ENCODE measurements around the gene LRRC1. TPM values are rescaled to one million over a fixed set of nuclear protein-coding genes. Genes with fewer than 3 reads are reported as not detected.

The LRRC1 gene
- total and polyA plus RNA-seq, 7 experiments from 2014 or later, result 1.2 to 3.6 (median 2.0) TPM

GRCh38 chr6:53919881-53920360 lies 125.1 kb downstream of the LRRC1 start:
- H3K4me1 ChIP-seq (ENCODE audit: control insufficient read depth in 2 of 2, insufficient read depth in 2 of 2, low read length in 2 of 2), result no peaks in the 10 kb centered on the region
- Mint-ChIP-seq H3K9me3 (peaks cover 0 to 1% (median 0%) of the 10 kb centered on the region in 11 donors), H3K27me3 (no peaks in the 10 kb centered on the region), H3K36me3 (peaks cover 0 to 17% (median 4%) of the 10 kb centered on the region in 5 donors), H3K4me1 (no peaks in the 10 kb centered on the region), H3K27ac (peak overlapping the region in 1 of 9 donors; percentile 68), H3K4me3 (no peak overlapping the region)
- no peaks in the 10 kb centered on the region for H3K36me3 ChIP-seq (ENCODE audit: control insufficient read depth in 2 of 3, insufficient read depth in 3 of 3, low read length in 3 of 3)
- no peak for DNase-seq
- ChIA-PET POLR2A (no interaction called here), CTCF (no interaction called here)
- no peak for ATAC-seq
- no peak overlapping the region for H3K4me3 ChIP-seq (ENCODE audit: low read length)
- H3K27me3 ChIP-seq (ENCODE audit: control insufficient read depth in 2 of 2, insufficient read depth in 2 of 2, low read length in 2 of 2), result no peaks in the 10 kb centered on the region
- no peak overlapping the region for H3K27ac ChIP-seq (ENCODE audit: low read depth, low read length)
- intact Hi-C loops (cut with micrococcal nuclease), result no loop called here
- H3K9me3 ChIP-seq (ENCODE audit: control insufficient read depth in 2 of 3, low read length in 3 of 3), result no peaks in the 10 kb centered on the region

DNA sequence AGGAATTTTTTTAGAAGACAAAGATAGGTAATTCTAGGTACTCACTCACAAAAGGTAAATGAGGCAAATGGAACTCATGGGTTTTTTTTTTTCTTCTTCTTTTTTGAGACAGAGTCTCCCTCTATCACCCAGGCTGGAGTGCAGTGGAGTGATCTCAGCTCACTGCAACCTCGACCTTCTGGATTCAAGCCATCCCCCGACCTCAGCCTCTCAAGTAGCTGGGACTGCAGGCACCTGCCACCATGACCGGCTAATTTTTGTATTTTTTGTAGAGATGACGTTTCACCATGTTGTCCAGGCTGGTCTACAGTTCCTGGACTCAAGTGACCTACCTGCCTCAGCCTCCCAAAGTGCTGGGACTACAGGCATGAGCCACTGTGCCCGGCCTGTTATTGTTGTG lies 126.1 kb downstream of the LRRC1 start:
- no peak for ATAC-seq
- ChIA-PET POLR2A (no interaction called here), CTCF (no interaction called here)
- Mint-ChIP-seq H3K27ac (no peak overlapping the region), H3K4me3 (no peak overlapping the region), H3K36me3 (peaks cover 0 to 17% (median 4%) of the 10 kb centered on the region in 5 donors), H3K9me3 (peaks cover 0 to 1% (median 0%) of the 10 kb centered on the region in 11 donors), H3K27me3 (no peaks in the 10 kb centered on the region), H3K4me1 (no peaks in the 10 kb centered on the region)
- no peaks in the 10 kb centered on the region for H3K36me3 ChIP-seq (ENCODE audit: control insufficient read depth in 2 of 3, insufficient read depth in 3 of 3, low read length in 3 of 3)
- H3K27me3 ChIP-seq (ENCODE audit: control insufficient read depth in 2 of 2, insufficient read depth in 2 of 2, low read length in 2 of 2), result no peaks in the 10 kb centered on the region
- H3K4me3 ChIP-seq (ENCODE audit: low read length), result no peak overlapping the region
- H3K27ac ChIP-seq (ENCODE audit: low read depth, low read length), result no peak overlapping the region
- intact Hi-C loops (cut with micrococcal nuclease), result no loop called here
- no peak for DNase-seq
- H3K9me3 ChIP-seq (ENCODE audit: control insufficient read depth in 2 of 3, low read length in 3 of 3), result no peaks in the 10 kb centered on the region
- no peaks in the 10 kb centered on the region for H3K4me1 ChIP-seq (ENCODE audit: control insufficient read depth in 2 of 2, insufficient read depth in 2 of 2, low read length in 2 of 2)

GRCh38 chr6:53921639-53922038 lies 126.8 kb downstream of the LRRC1 start:
- Mint-ChIP-seq H3K27ac (no peak overlapping the region), H3K36me3 (peaks cover 0 to 17% (median 4%) of the 10 kb centered on the region in 5 donors), H3K27me3 (no peaks in the 10 kb centered on the region), H3K9me3 (peaks cover 0 to 1% (median 0%) of the 10 kb centered on the region in 11 donors), H3K4me3 (no peak overlapping the region), H3K4me1 (no peaks in the 10 kb centered on the region)
- H3K9me3 ChIP-seq (ENCODE audit: control insufficient read depth in 2 of 3, low read length in 3 of 3), result no peaks in the 10 kb centered on the region
- POLR2A ChIA-PET, result no interaction called here
- no peaks in the 10 kb centered on the region for H3K36me3 ChIP-seq (ENCODE audit: control insufficient read depth in 2 of 3, insufficient read depth in 3 of 3, low read length in 3 of 3)
- no peak overlapping the region for H3K27ac ChIP-seq (ENCODE audit: low read depth, low read length)
- no peak for ATAC-seq
- no peaks in the 10 kb centered on the region for H3K4me1 ChIP-seq (ENCODE audit: control insufficient read depth in 2 of 2, insufficient read depth in 2 of 2, low read length in 2 of 2)
- intact Hi-C loops (cut with micrococcal nuclease), result no loop called here
- H3K27me3 ChIP-seq (ENCODE audit: control insufficient read depth in 2 of 2, insufficient read depth in 2 of 2, low read length in 2 of 2), result no peaks in the 10 kb centered on the region
- H3K4me3 ChIP-seq (ENCODE audit: low read length), result no peak overlapping the region
- CTCF ChIA-PET, result interaction anchor here (1.1 kb wide), 1 partner anchor 1872 kb away, joined by 4 read pairs; no protein-coding TSS in a partner anchor
- no peak for DNase-seq

GRCh38 chr6:53922539-53922981 lies 127.8 kb downstream of the LRRC1 start:
- Mint-ChIP-seq H3K4me3 (no peak overlapping the region), H3K27ac (no peak overlapping the region), H3K36me3 (peaks cover 0 to 17% (median 4%) of the 10 kb centered on the region in 5 donors), H3K9me3 (peaks cover 0 to 1% (median 0%) of the 10 kb centered on the region in 11 donors), H3K27me3 (no peaks in the 10 kb centered on the region), H3K4me1 (no peaks in the 10 kb centered on the region)
- Histone ChIP-seq H3K9me3 (ENCODE audit: control insufficient read depth in 2 of 3, low read length in 3 of 3) (no peaks in the 10 kb centered on the region), H3K27ac (ENCODE audit: low read depth, low read length) (no peak overlapping the region), H3K4me3 (ENCODE audit: low read length) (no peak overlapping the region), H3K4me1 (ENCODE audit: control insufficient read depth in 2 of 2, insufficient read depth in 2 of 2, low read length in 2 of 2) (no peaks in the 10 kb centered on the region), H3K36me3 (ENCODE audit: control insufficient read depth in 2 of 3, insufficient read depth in 3 of 3, low read length in 3 of 3) (no peaks in the 10 kb centered on the region), H3K27me3 (ENCODE audit: control insufficient read depth in 2 of 2, insufficient read depth in 2 of 2, low read length in 2 of 2) (no peaks in the 10 kb centered on the region)
- ChIA-PET CTCF (interaction anchor here (1.1 kb wide), 1 partner anchor 1873 kb away, joined by 4 read pairs; no protein-coding TSS in a partner anchor), POLR2A (no interaction called here)
- intact Hi-C loops (cut with micrococcal nuclease), result no loop called here
- no peak for ATAC-seq
- DNase-seq, result no peak

GRCh38 chr6:53924277-53924676 lies 129.5 kb downstream of the LRRC1 start:
- Histone ChIP-seq H3K4me1 (ENCODE audit: control insufficient read depth in 2 of 2, insufficient read depth in 2 of 2, low read length in 2 of 2) (no peaks in the 10 kb centered on the region), H3K27me3 (ENCODE audit: control insufficient read depth in 2 of 2, insufficient read depth in 2 of 2, low read length in 2 of 2) (no peaks in the 10 kb centered on the region), H3K36me3 (ENCODE audit: control insufficient read depth in 2 of 3, insufficient read depth in 3 of 3, low read length in 3 of 3) (no peaks in the 10 kb centered on the region), H3K4me3 (ENCODE audit: low read length) (no peak overlapping the region), H3K9me3 (ENCODE audit: control insufficient read depth in 2 of 3, low read length in 3 of 3) (no peaks in the 10 kb centered on the region), H3K27ac (ENCODE audit: low read depth, low read length) (no peak overlapping the region)
- H3K27me3 Mint-ChIP-seq, result no peaks in the 10 kb centered on the region
- H3K4me1 Mint-ChIP-seq, result no peaks in the 10 kb centered on the region
- DNase-seq (no peak), ATAC-seq (no peak)
- no peak overlapping the region for H3K4me3 Mint-ChIP-seq
- CTCF ChIA-PET, result no interaction called here
- POLR2A ChIA-PET, result no interaction called here
- no peak overlapping the region for H3K27ac Mint-ChIP-seq
- intact Hi-C loops (cut with micrococcal nuclease), result no loop called here
- peaks cover 0 to 1% (median 0%) of the 10 kb centered on the region in 11 donors for H3K9me3 Mint-ChIP-seq
- peaks cover 0 to 17% (median 4%) of the 10 kb centered on the region in 5 donors for H3K36me3 Mint-ChIP-seq

- ChIA-PET POLR2A (no interaction called here), CTCF (no interaction called here)
- H3K27me3 ChIP-seq (ENCODE audit: control insufficient read depth in 2 of 2, insufficient read depth in 2 of 2, low read length in 2 of 2), result no peaks in the 10 kb centered on the region
- no peaks in the 10 kb centered on the region for H3K4me1 ChIP-seq (ENCODE audit: control insufficient read depth in 2 of 2, insufficient read depth in 2 of 2, low read length in 2 of 2)
- H3K27ac Mint-ChIP-seq, result no peak overlapping the region
- no peaks in the 10 kb centered on the region for H3K9me3 ChIP-seq (ENCODE audit: control insufficient read depth in 2 of 3, low read length in 3 of 3)
- H3K36me3 Mint-ChIP-seq, result peaks cover 0 to 15% (median 4%) of the 10 kb centered on the region in 5 donors
- no peak for ATAC-seq
- no peak overlapping the region for H3K4me3 Mint-ChIP-seq
- H3K36me3 ChIP-seq (ENCODE audit: control insufficient read depth in 2 of 3, insufficient read depth in 3 of 3, low read length in 3 of 3), result no peaks in the 10 kb centered on the region
- no peak for DNase-seq
- H3K4me1 Mint-ChIP-seq, result no peaks in the 10 kb centered on the region
- intact Hi-C loops (cut with micrococcal nuclease), result no loop called here
- peaks cover 0 to 1% (median 0%) of the 10 kb centered on the region in 11 donors for H3K9me3 Mint-ChIP-seq
- H3K27me3 Mint-ChIP-seq, result no peaks in the 10 kb centered on the region
- no peak overlapping the region for H3K4me3 ChIP-seq (ENCODE audit: low read length)
- no peak overlapping the region for H3K27ac ChIP-seq (ENCODE audit: low read depth, low read length)
These were observed 130.1 kb downstream of the LRRC1 start for GRCh38 chr6:53924821-53925422.

GRCh38 chr6:53925891-53926290 lies 131.1 kb downstream of the LRRC1 start:
- DNase-seq (no peak), ATAC-seq (no peak)
- Histone ChIP-seq H3K4me1 (ENCODE audit: control insufficient read depth in 2 of 2, insufficient read depth in 2 of 2, low read length in 2 of 2) (no peaks in the 10 kb centered on the region), H3K36me3 (ENCODE audit: control insufficient read depth in 2 of 3, insufficient read depth in 3 of 3, low read length in 3 of 3) (no peaks in the 10 kb centered on the region), H3K4me3 (ENCODE audit: low read length) (no peak overlapping the region), H3K27ac (ENCODE audit: low read depth, low read length) (no peak overlapping the region), H3K27me3 (ENCODE audit: control insufficient read depth in 2 of 2, insufficient read depth in 2 of 2, low read length in 2 of 2) (no peaks in the 10 kb centered on the region), H3K9me3 (ENCODE audit: control insufficient read depth in 2 of 3, low read length in 3 of 3) (no peaks in the 10 kb centered on the region)
- H3K36me3 Mint-ChIP-seq, result peaks cover 0 to 10% (median 4%) of the 10 kb centered on the region in 5 donors
- intact Hi-C loops (cut with micrococcal nuclease), result no loop called here
- H3K9me3 Mint-ChIP-seq, result no peaks in the 10 kb centered on the region
- H3K27ac Mint-ChIP-seq, result no peak overlapping the region
- H3K4me3 Mint-ChIP-seq, result no peak overlapping the region
- no peaks in the 10 kb centered on the region for H3K4me1 Mint-ChIP-seq
- no peaks in the 10 kb centered on the region for H3K27me3 Mint-ChIP-seq
- POLR2A ChIA-PET, result no interaction called here
- CTCF ChIA-PET, result interaction anchor here (0.6 kb wide), 1 partner anchor 15 kb away, joined by 3 read pairs; no protein-coding TSS in a partner anchor

All from naive thymus-derived CD4-positive, alpha-beta T cell (primary cell).